GM18909 (cell line): Measurements from ENCODE around the gene MAGIX.

ENCODE experiments used
- ATAC-seq: cut with Tn5 transposase; IDR thresholded peaks from one replicate; pipeline ENCODE4 v1.9.1; 2021; ENCODE audit warnings: mild to moderate bottlenecking; ENCODE audit not compliant: unreplicated experiment, poor library complexity

Gene MAGIX

DNA sequence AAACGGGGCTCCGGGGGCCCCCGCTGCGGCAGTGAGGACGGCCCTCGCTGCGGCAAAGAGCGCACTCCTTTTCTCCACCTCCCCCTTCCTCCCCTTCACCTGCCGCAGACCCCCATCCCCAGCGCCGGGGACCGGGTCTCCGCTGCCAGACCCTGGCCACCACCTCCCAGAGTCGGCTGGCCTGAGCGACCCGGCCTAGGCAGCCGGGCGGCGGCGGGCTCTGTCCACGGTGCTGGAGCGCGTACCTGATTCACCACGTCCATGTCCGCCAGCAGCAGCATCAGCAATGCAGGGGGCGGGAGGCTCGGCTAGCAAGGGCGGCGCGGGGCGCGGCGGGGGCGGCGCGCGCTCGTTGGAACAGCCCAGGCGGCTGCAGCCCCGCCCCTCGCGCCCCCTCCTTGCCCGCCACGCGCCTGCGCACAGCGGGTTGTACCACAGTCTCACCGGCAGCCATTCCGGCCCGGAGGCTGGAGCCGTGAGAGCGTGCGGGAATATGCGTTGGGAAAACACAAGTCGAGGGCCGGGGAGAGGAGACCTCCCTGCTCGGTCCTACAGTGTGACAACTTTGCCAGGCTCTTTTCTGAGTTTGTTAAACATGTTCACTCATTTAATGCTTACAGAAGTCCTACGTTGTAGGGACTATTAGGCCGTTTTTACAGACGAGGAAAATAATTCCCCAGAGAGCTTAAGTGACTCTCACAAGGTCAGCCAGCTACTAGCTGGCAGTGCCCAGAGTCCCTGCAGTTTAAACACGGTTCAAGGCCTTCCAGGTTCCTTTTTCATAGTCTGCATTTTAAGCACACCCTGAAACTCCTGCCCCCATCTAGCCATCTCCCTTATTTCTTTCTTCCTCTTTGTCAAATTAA is 37.6 kb downstream of the MAGIX start, which contains the start of gene SYP:
TSS of gene SYP (minus strand) at position 288 of the 866 bp plus-strand sequence. CDS start at position 281, 7 bp downstream.
- ATAC-seq = peak; percentile 93

DNA sequence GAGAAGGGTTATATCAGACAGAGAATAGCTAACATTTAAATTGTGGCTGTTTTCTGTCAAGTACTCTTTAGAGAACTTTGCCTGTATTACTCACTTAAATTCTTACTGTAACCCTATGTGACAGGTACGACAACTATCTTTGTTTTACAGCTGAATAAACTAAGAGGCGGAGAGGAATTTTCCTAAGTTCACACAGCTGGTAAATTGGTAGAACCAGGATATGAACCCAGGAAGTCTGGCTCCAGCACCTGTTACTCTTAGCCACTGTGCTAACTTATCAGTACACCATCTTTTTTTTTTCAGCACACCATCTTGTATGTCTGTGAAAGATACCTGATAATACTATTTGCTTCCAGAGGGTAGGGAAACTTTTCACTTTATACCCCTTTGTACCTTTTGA is 39.5 kb downstream of the MAGIX start:
- no peak for ATAC-seq

DNA sequence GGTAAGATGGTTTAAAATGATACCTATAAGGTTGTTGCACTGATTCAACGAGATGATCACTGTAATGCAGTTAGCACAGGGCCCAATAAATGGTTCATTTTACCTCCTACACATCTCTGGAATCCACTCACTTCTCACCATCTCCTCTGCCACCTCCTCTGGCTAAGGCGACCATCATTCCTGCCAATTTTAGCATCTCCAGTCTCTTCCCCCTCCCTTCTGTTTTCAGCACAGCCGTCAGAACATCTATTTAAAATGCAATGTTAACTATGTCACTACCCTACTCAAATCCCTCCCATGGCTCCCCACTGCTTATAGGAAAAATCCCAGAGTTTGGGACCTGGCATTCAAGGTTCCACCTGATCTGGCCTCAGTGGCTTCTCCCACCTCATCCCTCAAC is 41.0 kb downstream of the MAGIX start:
- ATAC-seq = no peak

DNA sequence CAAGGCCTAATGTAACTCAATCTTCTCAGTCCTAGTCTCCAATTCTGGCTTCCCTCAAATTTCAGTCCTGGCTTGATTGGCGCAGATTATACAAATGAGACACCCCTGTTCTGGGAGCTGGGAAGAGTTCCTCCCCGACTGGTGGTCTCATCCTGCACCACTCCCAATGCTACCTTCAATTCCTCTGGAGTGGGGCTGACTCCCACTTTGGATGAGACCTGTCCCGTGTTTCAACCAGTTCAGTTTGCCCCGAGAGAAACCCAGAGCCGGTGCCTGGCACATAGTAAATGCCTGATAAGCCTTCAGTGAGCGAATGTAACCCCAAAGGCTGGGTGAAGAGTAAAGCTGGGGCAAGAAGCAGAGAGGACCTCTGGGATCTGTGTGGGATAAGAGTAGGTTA is 41.5 kb downstream of the MAGIX start:
- ATAC-seq = no peak

DNA sequence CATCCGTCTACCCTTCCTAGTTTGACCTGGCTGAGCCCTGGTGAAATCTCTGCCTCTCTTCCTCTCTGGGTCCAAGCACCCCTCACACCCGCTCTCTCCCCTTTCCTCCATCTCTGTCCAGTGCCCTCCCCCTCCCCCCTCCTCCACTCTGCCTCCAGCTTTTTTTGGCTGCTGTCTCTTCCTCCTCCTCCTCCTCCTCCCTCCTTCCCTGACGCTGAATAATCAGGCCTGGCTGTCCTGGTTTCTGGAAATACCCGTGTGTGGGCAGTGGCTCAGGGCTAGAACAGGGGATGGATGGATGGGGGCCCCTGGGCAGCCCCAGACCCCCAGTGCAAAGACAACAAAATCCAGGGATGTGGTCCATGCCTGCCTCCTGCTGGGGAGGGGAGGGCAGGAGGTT is 42.2 kb downstream of the MAGIX start:
- no peak for ATAC-seq

DNA sequence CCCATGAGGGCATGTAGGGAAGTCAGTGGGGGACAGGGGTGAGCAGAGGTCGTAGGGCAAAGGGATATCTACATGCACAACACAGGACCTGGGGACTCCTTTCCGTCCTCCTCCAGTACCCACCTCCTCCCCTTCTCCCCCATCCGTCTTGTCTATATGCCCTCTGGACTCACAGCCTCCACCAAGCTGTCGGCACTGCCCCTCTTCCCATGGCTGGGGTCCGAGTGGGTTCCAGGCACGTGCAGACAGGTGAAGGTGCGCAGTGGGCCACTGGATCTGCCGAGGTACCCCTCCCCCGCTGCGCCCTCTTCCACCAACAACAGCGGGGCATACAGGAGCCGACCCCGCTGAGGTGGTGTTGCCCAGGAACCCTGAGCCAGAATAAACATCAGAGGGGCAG is 42.9 kb downstream of the MAGIX start:
- ATAC-seq = no peak

DNA sequence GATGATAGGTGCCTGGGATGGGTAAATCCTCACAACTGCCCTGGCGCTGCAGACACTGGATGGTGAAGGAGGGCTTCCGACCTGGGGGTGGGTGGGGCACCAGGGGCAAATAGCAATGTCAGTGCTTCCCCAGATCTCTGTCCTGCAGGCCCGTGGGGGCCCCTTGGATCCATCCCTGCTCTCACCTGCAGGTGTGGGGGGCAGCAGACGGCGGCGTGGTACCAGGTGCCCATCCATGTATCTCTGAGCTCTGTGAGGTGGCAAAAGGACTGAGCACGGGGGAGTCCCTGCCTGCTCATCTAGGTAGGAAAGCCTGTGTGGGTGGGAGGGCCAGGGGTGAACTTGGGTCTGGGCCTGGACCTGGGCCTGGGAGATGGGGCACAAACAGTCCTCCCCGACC is 44.0 kb downstream of the MAGIX start:
- ATAC-seq = no peak

DNA sequence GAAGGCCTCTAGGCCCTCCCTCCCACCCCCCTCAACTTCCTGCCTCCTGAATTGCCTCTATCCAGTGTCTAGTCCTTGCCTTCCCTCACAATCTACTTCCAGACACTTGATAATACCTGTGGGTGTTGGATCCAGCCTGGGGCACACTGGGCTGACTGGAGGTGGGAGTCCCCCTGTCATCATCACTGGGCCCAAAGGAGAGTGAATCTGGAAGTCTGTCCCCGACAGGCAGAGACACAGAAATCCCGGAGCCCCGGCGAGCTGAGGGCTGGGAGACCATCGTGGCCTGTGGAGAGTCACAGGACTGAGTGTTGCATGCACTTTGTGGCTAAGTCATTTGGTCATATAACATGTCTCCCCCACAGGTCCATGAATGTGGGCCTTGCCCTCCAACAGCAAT is 45.8 kb downstream of the MAGIX start:
- ATAC-seq = no peak

DNA sequence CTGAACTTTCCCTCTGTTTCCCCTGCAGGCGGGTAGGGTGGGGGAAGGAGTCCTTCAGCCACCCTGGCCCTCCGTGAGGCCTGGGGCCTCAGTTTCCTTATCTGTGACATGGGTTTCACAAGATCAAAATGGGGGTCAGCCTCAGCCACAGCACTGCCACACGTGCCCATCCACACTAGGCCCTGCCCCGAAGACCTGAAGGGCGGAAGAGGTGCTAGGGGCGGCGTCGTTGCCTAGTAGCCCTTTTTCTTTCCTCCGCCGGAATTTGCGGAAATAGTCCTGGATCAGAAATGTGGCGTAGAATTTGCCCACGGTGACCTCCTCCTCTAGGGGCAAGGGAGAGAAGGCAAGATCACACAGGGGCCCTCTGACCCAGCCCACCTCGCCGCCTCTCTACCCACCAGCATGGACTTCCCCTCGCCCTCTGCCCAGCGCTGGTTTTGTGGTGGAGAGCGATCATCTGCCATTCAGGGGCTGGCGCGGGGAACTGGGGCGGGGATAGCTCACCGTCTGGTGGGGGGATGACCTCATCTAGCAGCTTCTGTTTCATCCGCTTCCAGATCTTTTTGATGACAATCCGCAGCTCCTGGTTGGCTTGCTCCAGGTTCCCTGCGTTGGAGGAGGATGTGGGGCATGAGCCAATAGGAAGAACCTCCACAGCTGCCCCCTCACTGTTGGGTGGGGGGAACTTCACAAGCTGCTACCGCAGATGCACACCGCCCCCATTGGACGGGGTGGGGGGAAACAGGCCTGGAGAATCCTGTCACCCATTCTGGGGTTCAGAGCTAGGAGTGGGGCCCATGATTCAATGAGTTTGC is 47.1 kb downstream of the MAGIX start:
- no peak for ATAC-seq

DNA sequence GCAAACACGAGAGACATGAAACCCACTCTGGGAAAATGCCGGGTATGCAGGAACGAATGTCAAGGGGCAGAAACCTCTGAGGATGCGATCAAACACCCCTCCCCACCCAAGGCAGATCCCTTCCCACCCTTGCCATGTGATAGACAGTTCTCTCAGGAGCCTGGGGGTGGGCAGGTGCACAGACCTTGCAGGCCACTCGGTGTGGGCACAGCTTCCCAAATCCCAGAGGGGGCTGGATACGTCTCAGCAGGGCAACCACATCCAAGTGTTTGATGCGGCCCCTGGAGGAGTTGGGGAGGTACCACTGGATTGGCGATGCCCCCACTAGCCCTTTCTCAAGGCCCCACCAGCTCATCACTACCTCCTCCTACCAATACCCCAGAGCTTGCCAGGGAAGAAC is 47.8 kb downstream of the MAGIX start:
- ATAC-seq = no peak

DNA sequence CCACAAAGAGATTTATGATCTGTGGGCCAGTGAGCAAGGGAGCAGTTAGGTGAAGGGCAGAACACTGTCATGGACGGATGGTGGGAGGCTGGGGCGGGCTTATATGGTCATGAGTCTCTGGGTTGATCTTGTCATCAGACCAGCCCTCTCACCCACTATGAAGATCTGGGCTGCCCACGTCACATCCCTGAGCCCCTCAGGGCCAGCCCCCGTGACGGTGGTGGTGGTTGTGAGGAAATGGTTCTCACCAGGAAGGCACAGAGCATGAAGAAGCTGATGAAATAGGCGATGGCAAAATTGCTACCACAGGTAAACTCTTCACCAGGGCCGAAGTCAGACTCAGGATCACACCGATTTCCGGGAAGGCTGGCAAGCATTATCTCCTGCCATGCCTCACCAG is 48.5 kb downstream of the MAGIX start:
- no peak for ATAC-seq

DNA sequence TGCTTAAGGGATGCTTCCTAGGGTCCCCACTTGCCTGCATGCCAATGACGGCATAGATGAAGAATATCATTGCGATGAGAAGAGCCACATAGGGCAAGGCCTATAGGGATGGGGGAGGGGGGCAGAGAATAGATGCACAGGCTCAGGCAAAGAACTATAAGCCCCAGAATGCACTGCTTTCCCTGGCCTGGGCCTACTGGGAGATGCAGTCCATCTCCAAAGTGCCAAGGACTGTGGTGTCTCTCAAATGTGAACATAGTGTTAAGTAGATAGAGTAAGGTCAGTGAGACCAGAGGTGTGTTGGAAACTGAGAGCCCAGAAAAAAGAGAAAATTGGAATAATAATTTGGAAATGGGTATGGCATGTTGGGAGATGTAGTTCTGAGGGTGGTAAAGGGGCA is 49.7 kb downstream of the MAGIX start:
- ATAC-seq = no peak

DNA sequence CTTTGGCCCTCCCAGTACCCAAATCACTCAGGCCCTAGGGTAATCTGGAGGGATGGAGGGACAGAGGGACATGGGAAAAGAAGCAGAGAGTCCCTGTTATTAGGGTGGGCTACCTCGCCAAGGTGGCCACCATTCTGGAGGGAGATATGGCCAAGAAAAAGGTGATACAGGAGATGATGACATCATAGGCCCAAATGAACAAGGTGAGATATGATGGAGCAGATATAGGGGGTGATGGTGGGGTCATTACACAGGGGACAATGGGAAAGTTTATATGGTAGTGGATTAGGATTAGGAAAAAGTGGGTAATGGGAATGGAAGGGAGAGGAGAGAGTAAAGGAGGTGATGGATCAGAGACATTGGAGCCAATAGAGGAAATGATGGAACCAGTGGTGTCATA is 50.3 kb downstream of the MAGIX start:
- no peak for ATAC-seq

DNA sequence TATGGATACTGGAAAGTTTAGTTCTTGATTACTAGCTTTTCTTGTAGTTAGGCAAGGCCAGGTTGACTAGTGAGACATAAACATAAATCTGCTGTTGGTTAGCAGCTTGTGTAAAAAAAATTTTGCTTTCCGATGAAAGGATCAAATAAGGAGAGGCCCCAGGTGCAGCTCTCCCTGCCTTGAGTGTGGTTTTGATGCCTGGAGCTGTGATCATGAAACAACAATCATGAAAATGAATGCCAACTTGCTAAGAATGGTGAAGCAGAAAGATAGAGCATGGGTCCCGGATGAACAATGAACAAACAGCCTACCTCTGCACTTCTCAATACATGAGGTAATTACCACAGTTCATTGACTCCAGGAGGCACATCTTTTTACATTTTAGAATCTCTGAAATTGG is 51.9 kb downstream of the MAGIX start:
- ATAC-seq = no peak

DNA sequence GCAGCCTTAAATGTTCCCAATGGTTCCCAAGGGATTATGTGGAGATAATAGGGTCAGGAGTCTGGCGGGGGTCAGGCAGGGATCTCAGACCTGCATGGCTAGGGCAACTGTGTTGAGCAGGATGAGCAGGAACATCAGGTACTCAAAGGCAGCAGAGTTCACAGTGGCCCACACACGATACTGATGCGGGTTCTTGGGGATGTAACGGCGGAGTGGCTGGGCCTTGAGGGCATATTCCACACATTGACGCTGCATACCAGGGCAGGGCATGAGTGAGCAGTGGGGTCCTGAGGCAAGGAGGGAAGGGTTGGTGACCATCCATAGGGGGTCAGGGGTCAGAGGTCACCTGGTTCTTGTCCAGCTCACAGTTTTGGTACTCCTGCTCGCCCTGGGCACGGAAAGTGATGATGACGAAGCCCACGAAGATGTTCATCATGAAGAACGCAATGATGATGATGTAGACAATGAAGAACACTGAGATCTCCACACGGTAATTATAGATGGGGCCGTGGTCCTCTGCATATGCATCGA is 52.5 kb downstream of the MAGIX start:
- no peak for ATAC-seq
